ENCODE results near the gene ZSWIM1.

The ZSWIM1 gene

GRCh38 chr20:45880988-45881788 lies at the start of gene ZSWIM1:
TSS of gene ZSWIM1 (plus strand) at chr20:45881227. CDS start at chr20:45882593, 1,366 bp downstream.
- TF ChIP-seq GATA3 (IDR thresholded peaks at IDR 0.05; ENCODE audit: low read depth, low read length) (no peak), GATA2 (IDR thresholded peaks at IDR 0.05; ENCODE audit: low read depth, low read length) (no peak)

GRCh38 chr20:45832619-45833018 lies 48.4 kb upstream of the ZSWIM1 start:
- no peak for TF ChIP-seq GATA2 (IDR thresholded peaks at IDR 0.05; ENCODE audit: low read depth, low read length)
- no peak for TF ChIP-seq GATA3 (IDR thresholded peaks at IDR 0.05; ENCODE audit: low read depth, low read length)

- TF ChIP-seq GATA2 (IDR thresholded peaks at IDR 0.05; ENCODE audit: low read depth, low read length) (no peak), GATA3 (IDR thresholded peaks at IDR 0.05; ENCODE audit: low read depth, low read length) (no peak)
These were observed 47.8 kb upstream of the ZSWIM1 start, which contains the start of gene SNX21 for GRCh38 chr20:45833030-45833882. TSS of gene SNX21 (plus strand) at chr20:45833799. CDS start at chr20:45833920, 121 bp downstream.

- no peak for TF ChIP-seq GATA3 (IDR thresholded peaks at IDR 0.05; ENCODE audit: low read depth, low read length)
- peak; percentile 29; the same call in 1 of the 2 replicates for TF ChIP-seq GATA2 (IDR thresholded peaks at IDR 0.05; ENCODE audit: low read depth, low read length)
These were observed 46.9 kb upstream of the ZSWIM1 start for GRCh38 chr20:45833883-45834796.

GRCh38 chr20:45834797-45835161 lies 46.2 kb upstream of the ZSWIM1 start:
- TF ChIP-seq GATA2 (IDR thresholded peaks at IDR 0.05; ENCODE audit: low read depth, low read length) (no peak), GATA3 (IDR thresholded peaks at IDR 0.05; ENCODE audit: low read depth, low read length) (no peak)

- TF ChIP-seq GATA3 (IDR thresholded peaks at IDR 0.05; ENCODE audit: low read depth, low read length) (no peak), GATA2 (IDR thresholded peaks at IDR 0.05; ENCODE audit: low read depth, low read length) (no peak)
These were observed 45.7 kb upstream of the ZSWIM1 start for GRCh38 chr20:45835329-45835765.

GRCh38 chr20:45835825-45836224 lies 45.2 kb upstream of the ZSWIM1 start:
- TF ChIP-seq GATA3 (IDR thresholded peaks at IDR 0.05; ENCODE audit: low read depth, low read length) (no peak), GATA2 (IDR thresholded peaks at IDR 0.05; ENCODE audit: low read depth, low read length) (no peak)

GRCh38 chr20:45836841-45837240 lies 44.2 kb upstream of the ZSWIM1 start:
- TF ChIP-seq GATA2 (IDR thresholded peaks at IDR 0.05; ENCODE audit: low read depth, low read length) (peak; percentile 52), GATA3 (IDR thresholded peaks at IDR 0.05; ENCODE audit: low read depth, low read length) (no peak)

GRCh38 chr20:45840700-45841198 lies 40.3 kb upstream of the ZSWIM1 start:
- TF ChIP-seq GATA2 (IDR thresholded peaks at IDR 0.05; ENCODE audit: low read depth, low read length) = no peak
- no peak for TF ChIP-seq GATA3 (IDR thresholded peaks at IDR 0.05; ENCODE audit: low read depth, low read length)

GRCh38 chr20:45841407-45842129 lies 39.5 kb upstream of the ZSWIM1 start:
- TF ChIP-seq GATA2 (IDR thresholded peaks at IDR 0.05; ENCODE audit: low read depth, low read length) (no peak), GATA3 (IDR thresholded peaks at IDR 0.05; ENCODE audit: low read depth, low read length) (no peak)

GRCh38 chr20:45842169-45842812 lies 38.7 kb upstream of the ZSWIM1 start:
- TF ChIP-seq GATA2 (IDR thresholded peaks at IDR 0.05; ENCODE audit: low read depth, low read length) = no peak
- no peak for TF ChIP-seq GATA3 (IDR thresholded peaks at IDR 0.05; ENCODE audit: low read depth, low read length)

GRCh38 chr20:45843506-45843905 lies 37.5 kb upstream of the ZSWIM1 start:
- TF ChIP-seq GATA2 (IDR thresholded peaks at IDR 0.05; ENCODE audit: low read depth, low read length) = no peak
- no peak for TF ChIP-seq GATA3 (IDR thresholded peaks at IDR 0.05; ENCODE audit: low read depth, low read length)

Measured in SH-SY5Y (cell line).